ENCODE results near the gene PTPRG.

The PTPRG gene

GRCh38 chr3:61826161-61826560, 264.8 kb downstream of the PTPRG start:
- no peak overlapping the region for H3K4me3 ChIP-seq (ENCODE audit: severe bottlenecking)
- H3K9me3 ChIP-seq (ENCODE audit: severe bottlenecking) = no peaks in the 10 kb centered on the region
- TF ChIP-seq CTCF (IDR thresholded peaks at IDR 0.05; ENCODE audit: poor library complexity, severe bottlenecking) = no peak
- ATAC-seq (ENCODE audit: low read depth) (no peak), DNase-seq (ENCODE audit: low spot score) (no peak)
- no peaks in the 10 kb centered on the region for H3K4me1 ChIP-seq (ENCODE audit: insufficient read depth, poor library complexity, severe bottlenecking)
- no peaks in the 10 kb centered on the region for H3K27me3 ChIP-seq (ENCODE audit: insufficient read depth, poor library complexity, severe bottlenecking)
- H3K27ac ChIP-seq (ENCODE audit: poor library complexity, severe bottlenecking) = no peak overlapping the region
- no peaks in the 10 kb centered on the region for H3K36me3 ChIP-seq (ENCODE audit: low read depth)

- Histone ChIP-seq H3K27me3 (ENCODE audit: insufficient read depth, poor library complexity, severe bottlenecking) (no peaks in the 10 kb centered on the region), H3K36me3 (ENCODE audit: low read depth) (no peaks in the 10 kb centered on the region), H3K9me3 (ENCODE audit: severe bottlenecking) (no peaks in the 10 kb centered on the region), H3K27ac (ENCODE audit: poor library complexity, severe bottlenecking) (no peak overlapping the region), H3K4me1 (ENCODE audit: insufficient read depth, poor library complexity, severe bottlenecking) (no peaks in the 10 kb centered on the region), H3K4me3 (ENCODE audit: severe bottlenecking) (no peak overlapping the region)
- TF ChIP-seq CTCF (IDR thresholded peaks at IDR 0.05; ENCODE audit: poor library complexity, severe bottlenecking) = no peak
- no peak for ATAC-seq (ENCODE audit: low read depth)
- no peak for DNase-seq (ENCODE audit: low spot score)
Observed at GRCh38 chr3:61828184-61828874, 267.0 kb downstream of the PTPRG start.

GRCh38 chr3:61828880-61829721, 267.7 kb downstream of the PTPRG start:
- H3K4me3 ChIP-seq (ENCODE audit: severe bottlenecking) = no peak overlapping the region
- no peaks in the 10 kb centered on the region for H3K4me1 ChIP-seq (ENCODE audit: insufficient read depth, poor library complexity, severe bottlenecking)
- H3K36me3 ChIP-seq (ENCODE audit: low read depth) = no peaks in the 10 kb centered on the region
- no peaks in the 10 kb centered on the region for H3K27me3 ChIP-seq (ENCODE audit: insufficient read depth, poor library complexity, severe bottlenecking)
- no peak for ATAC-seq (ENCODE audit: low read depth)
- no peaks in the 10 kb centered on the region for H3K9me3 ChIP-seq (ENCODE audit: severe bottlenecking)
- H3K27ac ChIP-seq (ENCODE audit: poor library complexity, severe bottlenecking) = no peak overlapping the region
- DNase-seq (ENCODE audit: low spot score) = no peak
- TF ChIP-seq CTCF (IDR thresholded peaks at IDR 0.05; ENCODE audit: poor library complexity, severe bottlenecking) = no peak

- Histone ChIP-seq H3K4me1 (ENCODE audit: insufficient read depth, poor library complexity, severe bottlenecking) (no peaks in the 10 kb centered on the region), H3K27ac (ENCODE audit: poor library complexity, severe bottlenecking) (no peak overlapping the region), H3K36me3 (ENCODE audit: low read depth) (no peaks in the 10 kb centered on the region), H3K27me3 (ENCODE audit: insufficient read depth, poor library complexity, severe bottlenecking) (no peaks in the 10 kb centered on the region), H3K9me3 (ENCODE audit: severe bottlenecking) (no peaks in the 10 kb centered on the region), H3K4me3 (ENCODE audit: severe bottlenecking) (no peak overlapping the region)
- no peak for ATAC-seq (ENCODE audit: low read depth)
- no peak for TF ChIP-seq CTCF (IDR thresholded peaks at IDR 0.05; ENCODE audit: poor library complexity, severe bottlenecking)
- no peak for DNase-seq (ENCODE audit: low spot score)
Observed at GRCh38 chr3:61829722-61830350, 268.5 kb downstream of the PTPRG start.

Measured in RWPE2 (cell line).